ENCODE data around the gene PRR7. TPM values are rescaled to one million over a fixed set of nuclear protein-coding genes. Genes with fewer than 3 reads are reported as not detected.

Gene PRR7
- total RNA-seq, 2 experiments from 2014 or later = 9.8 to 11.6 TPM

GRCh38 chr5:177454397-177455035 is 7.9 kb downstream of the PRR7 start:
- Mint-ChIP-seq H3K27me3 (ENCODE audit: low read depth) (peaks cover 3% of the 10 kb centered on the region), H3K27ac (peak overlapping the region; percentile 75), H3K36me3 (ENCODE audit: low read depth) (peaks cover 7% of the 10 kb centered on the region), H3K4me1 (ENCODE audit: low read depth) (peaks cover 30% of the 10 kb centered on the region), H3K9me3 (ENCODE audit: insufficient read depth) (no peaks in the 10 kb centered on the region), H3K4me3 (peak overlapping the region; percentile 78)
- ATAC-seq = peak; percentile 50
- ChIA-PET CTCF (interaction anchor here (0.6 to 8.6 kb wide), 35 partner anchors 9 to 917 kb away, joined by 3 to 337 read pairs (median 8); partner anchors contain the start of genes DDX41, F12, GRK6 and LMAN2), POLR2A (interaction anchor here (1.0 to 19.4 kb wide), 11 partner anchors 9 to 145 kb away, joined by 3 to 245 read pairs (median 5); partner anchors contain the start of genes GRK6 and PRR7)
- DNase-seq = peak; percentile 94

- Mint-ChIP-seq H3K4me3 (peak overlapping the region; percentile 76), H3K27ac (peak overlapping the region; percentile 75), H3K4me1 (ENCODE audit: low read depth) (peaks cover 32% of the 10 kb centered on the region), H3K27me3 (ENCODE audit: low read depth) (peaks cover 3% of the 10 kb centered on the region), H3K36me3 (ENCODE audit: low read depth) (peaks cover 7% of the 10 kb centered on the region), H3K9me3 (ENCODE audit: insufficient read depth) (no peaks in the 10 kb centered on the region)
- peak; percentile 94 for DNase-seq
- POLR2A ChIA-PET = interaction anchor here (0.6 to 19.4 kb wide), 12 partner anchors 8 to 146 kb away, joined by 3 to 245 read pairs (median 4); partner anchors contain the start of genes GRK6 and PRR7
- CTCF ChIA-PET = interaction anchor here (0.6 to 8.6 kb wide), 38 partner anchors 9 to 918 kb away, joined by 3 to 337 read pairs (median 8); partner anchors contain the start of genes F12, GRK6, LMAN2 and PDLIM7
- ATAC-seq = peak; percentile 72
Observed at GRCh38 chr5:177455036-177455660, 8.5 kb downstream of the PRR7 start.

DNA sequence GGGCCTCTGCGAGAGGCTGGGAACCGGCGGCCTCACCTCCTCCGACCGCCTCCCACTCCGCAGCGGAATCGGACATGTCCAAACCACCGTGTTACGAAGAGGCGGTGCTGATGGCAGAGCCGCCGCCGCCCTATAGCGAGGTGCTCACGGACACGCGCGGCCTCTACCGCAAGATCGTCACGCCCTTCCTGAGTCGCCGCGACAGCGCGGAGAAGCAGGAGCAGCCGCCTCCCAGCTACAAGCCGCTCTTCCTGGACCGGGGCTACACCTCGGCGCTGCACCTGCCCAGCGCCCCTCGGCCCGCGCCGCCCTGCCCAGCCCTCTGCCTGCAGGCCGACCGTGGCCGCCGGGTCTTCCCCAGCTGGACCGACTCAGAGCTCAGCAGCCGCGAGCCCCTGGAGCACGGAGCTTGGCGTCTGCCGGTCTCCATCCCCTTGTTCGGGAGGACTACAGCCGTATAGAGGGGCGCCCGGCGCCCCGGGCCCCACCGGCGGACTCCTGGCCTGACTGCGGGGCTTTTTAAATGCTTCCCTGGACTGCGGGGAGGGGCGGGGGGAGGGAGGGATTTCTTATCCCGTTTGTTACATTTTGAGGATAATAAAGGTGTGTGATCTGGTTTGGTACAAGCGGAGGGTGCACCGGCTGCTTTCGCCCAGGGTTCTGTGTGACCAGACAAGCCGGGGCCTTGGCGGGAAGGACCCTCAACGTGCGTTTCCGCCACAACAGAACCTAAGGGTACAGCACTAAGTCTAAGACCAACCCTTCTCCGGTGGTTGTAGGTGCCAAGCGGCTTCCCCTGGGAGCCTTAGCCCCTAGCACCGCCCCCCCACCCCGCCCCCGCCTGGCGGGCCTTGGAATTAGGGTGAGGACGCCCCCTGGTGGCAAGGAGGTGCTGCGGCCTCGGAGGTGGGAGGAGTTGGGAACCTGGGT is 9.3 kb downstream of the PRR7 start:
- ChIA-PET POLR2A (interaction anchor here (0.6 to 19.4 kb wide), 12 partner anchors 7 to 146 kb away, joined by 3 to 245 read pairs (median 4); partner anchors contain the start of genes GRK6 and PRR7), CTCF (interaction anchor here (0.6 to 8.6 kb wide), 40 partner anchors 9 to 343 kb away, joined by 3 to 337 read pairs (median 10); partner anchors contain the start of genes F12, GRK6, LMAN2 and PDLIM7)
- peaks cover 32% of the 10 kb centered on the region for H3K4me1 Mint-ChIP-seq (ENCODE audit: low read depth)
- peak overlapping the region; percentile 86 for H3K27ac Mint-ChIP-seq
- ATAC-seq (peak; percentile 37), DNase-seq (peak; percentile 96)
- H3K9me3 Mint-ChIP-seq (ENCODE audit: insufficient read depth) = no peaks in the 10 kb centered on the region
- H3K36me3 Mint-ChIP-seq (ENCODE audit: low read depth) = peaks cover 9% of the 10 kb centered on the region
- peak overlapping the region; percentile 76 for H3K4me3 Mint-ChIP-seq
- H3K27me3 Mint-ChIP-seq (ENCODE audit: low read depth) = peaks cover 3% of the 10 kb centered on the region

DNA sequence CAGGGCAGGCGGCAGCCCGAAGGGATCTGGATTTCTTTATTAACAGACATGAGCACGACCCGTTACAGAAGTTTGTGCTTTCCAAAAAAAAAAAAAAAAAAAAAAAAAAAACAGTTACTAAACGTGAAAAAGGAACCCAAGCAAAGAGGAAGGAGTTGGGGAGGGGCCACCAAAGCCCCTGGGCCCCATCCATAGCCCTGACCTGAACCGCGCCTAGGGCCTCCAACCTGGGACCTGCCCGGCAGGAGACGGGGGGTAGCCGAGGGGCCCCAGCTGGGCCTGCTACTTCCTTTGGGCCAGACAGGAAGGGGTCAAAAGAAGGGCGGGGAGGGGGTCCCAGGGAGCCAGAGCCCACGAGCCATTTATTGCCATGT is 10.0 kb downstream of the PRR7 start:
- peaks cover 36% of the 10 kb centered on the region for H3K4me1 Mint-ChIP-seq (ENCODE audit: low read depth)
- DNase-seq = no peak
- H3K36me3 Mint-ChIP-seq (ENCODE audit: low read depth) = peaks cover 12% of the 10 kb centered on the region
- H3K27ac Mint-ChIP-seq = peak overlapping the region; percentile 86
- no peaks in the 10 kb centered on the region for H3K9me3 Mint-ChIP-seq (ENCODE audit: insufficient read depth)
- CTCF ChIA-PET = interaction anchor here (0.7 to 8.6 kb wide), 24 partner anchors 8 to 343 kb away, joined by 3 to 337 read pairs (median 8); partner anchors contain the start of genes LMAN2, PDLIM7 and PFN3
- peaks cover 3% of the 10 kb centered on the region for H3K27me3 Mint-ChIP-seq (ENCODE audit: low read depth)
- peak overlapping the region; percentile 76 for H3K4me3 Mint-ChIP-seq
- POLR2A ChIA-PET = interaction anchor here (7.2 kb wide), 1 partner anchor 53 kb away, joined by 54 read pairs; no protein-coding TSS in a partner anchor
- ATAC-seq = no peak

- CTCF ChIA-PET = interaction anchor here (0.7 to 8.6 kb wide), 34 partner anchors 9 to 344 kb away, joined by 3 to 337 read pairs (median 7); partner anchors contain the start of genes LMAN2, PDLIM7 and PFN3
Observed at GRCh38 chr5:177456976-177457851, 10.6 kb downstream of the PRR7 start.

DNA sequence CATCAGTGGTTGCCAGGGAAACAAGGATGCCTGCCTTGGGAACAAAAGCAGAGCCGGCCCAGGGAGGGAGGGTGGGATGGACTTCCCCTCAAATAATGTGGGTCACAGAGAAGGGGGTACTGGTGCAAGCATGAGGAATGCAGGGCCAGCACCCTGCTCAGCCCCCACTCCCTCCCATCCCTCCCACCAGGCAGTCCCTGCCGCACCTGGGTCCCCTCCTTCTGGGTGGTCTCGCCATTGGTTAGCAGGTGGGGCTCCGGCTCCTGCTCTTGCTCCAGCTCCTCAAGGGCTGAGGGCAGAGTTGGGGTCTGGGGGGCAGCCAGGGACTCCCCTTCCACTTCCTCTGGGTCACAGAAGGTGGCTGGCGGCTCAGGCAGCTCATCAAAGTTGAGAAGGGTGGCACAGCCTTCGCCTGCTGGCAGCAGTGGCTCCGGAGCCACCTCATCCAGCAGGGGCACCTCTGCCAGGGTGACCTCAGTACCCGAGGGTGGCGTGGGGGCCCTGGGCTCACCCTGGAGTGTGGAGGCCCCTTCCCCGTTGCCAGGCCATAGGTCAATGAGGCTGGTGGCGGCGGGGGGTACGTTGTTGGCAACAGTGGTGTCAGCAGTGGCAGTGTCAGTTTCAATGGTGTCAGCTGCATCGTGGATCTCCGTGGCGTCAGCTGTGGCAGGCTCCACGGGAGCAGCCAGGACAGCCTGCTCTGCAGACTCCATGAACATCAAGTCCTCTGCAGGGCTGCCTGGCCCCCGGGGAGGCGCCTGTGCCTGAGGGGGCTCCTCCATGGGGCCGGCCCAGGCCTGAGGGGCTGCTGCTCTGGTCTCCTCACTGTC is 11.5 kb downstream of the PRR7 start:
- H3K36me3 Mint-ChIP-seq (ENCODE audit: low read depth) = peaks cover 14% of the 10 kb centered on the region
- ChIA-PET POLR2A (interaction anchor here (1.0 to 7.2 kb wide), 4 partner anchors 10 to 55 kb away, joined by 3 to 54 read pairs (median 4); no protein-coding TSS in a partner anchor), CTCF (interaction anchor here (0.8 to 8.6 kb wide), 28 partner anchors 8 to 156 kb away, joined by 3 to 337 read pairs (median 7); partner anchors contain the start of genes LMAN2, PDLIM7 and PFN3)
- H3K9me3 Mint-ChIP-seq (ENCODE audit: insufficient read depth) = no peaks in the 10 kb centered on the region
- H3K27ac Mint-ChIP-seq = no peak overlapping the region
- DNase-seq = no peak
- H3K4me3 Mint-ChIP-seq = no peak overlapping the region
- peaks cover 2% of the 10 kb centered on the region for H3K27me3 Mint-ChIP-seq (ENCODE audit: low read depth)
- ATAC-seq = no peak
- peaks cover 46% of the 10 kb centered on the region for H3K4me1 Mint-ChIP-seq (ENCODE audit: low read depth)

More at GRCh38 chr5:177456976-177457851, 10.6 kb downstream of the PRR7 start:
- ATAC-seq = peak; percentile 11
- Mint-ChIP-seq H3K36me3 (ENCODE audit: low read depth) (peaks cover 14% of the 10 kb centered on the region), H3K4me3 (peak overlapping the region; percentile 49), H3K9me3 (ENCODE audit: insufficient read depth) (no peaks in the 10 kb centered on the region), H3K4me1 (ENCODE audit: low read depth) (peaks cover 39% of the 10 kb centered on the region), H3K27me3 (ENCODE audit: low read depth) (peaks cover 3% of the 10 kb centered on the region), H3K27ac (peak overlapping the region; percentile 61)
- DNase-seq = peak; percentile 74
- POLR2A ChIA-PET = interaction anchor here (1.0 to 7.2 kb wide), 3 partner anchors 12 to 54 kb away, joined by 4 to 54 read pairs (median 4); no protein-coding TSS in a partner anchor

DNA sequence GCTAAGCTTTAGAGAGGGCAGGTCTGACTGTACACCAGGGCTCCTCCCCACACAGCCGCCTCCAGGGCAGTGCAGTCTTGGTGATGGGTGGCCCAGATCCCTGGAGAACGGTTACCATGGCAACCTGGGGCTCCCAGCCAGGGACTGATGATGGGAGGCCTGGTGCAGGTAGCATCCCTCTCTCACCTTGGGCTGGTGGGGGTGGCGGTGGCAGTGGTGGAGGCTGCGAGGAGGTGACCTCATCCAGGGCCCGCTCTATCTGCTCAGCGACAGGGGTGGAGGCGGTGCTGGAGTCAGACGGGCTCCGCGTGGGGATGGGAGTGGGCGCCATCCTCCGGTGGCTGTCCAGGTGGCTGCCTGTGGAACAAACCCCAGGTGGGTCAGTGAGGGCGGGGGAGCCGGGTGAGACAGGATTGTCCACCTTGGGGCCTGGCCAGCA is 12.3 kb downstream of the PRR7 start:
- POLR2A ChIA-PET = interaction anchor here (1.1 to 7.2 kb wide), 2 partner anchors 11 to 56 kb away, joined by 3 to 54 read pairs; no protein-coding TSS in a partner anchor
- no peak overlapping the region for H3K4me3 Mint-ChIP-seq
- DNase-seq (no peak), ATAC-seq (no peak)
- no peak overlapping the region for H3K27ac Mint-ChIP-seq
- peaks cover 21% of the 10 kb centered on the region for H3K36me3 Mint-ChIP-seq (ENCODE audit: low read depth)
- H3K27me3 Mint-ChIP-seq (ENCODE audit: low read depth) = no peaks in the 10 kb centered on the region
- H3K4me1 Mint-ChIP-seq (ENCODE audit: low read depth) = peaks cover 44% of the 10 kb centered on the region
- H3K9me3 Mint-ChIP-seq (ENCODE audit: insufficient read depth) = no peaks in the 10 kb centered on the region
- CTCF ChIA-PET = interaction anchor here (1.5 to 8.6 kb wide), 3 partner anchors 43 to 69 kb away, joined by 3 to 337 read pairs (median 76); partner anchors contain the start of gene PFN3

- Mint-ChIP-seq H3K27me3 (ENCODE audit: low read depth) (no peaks in the 10 kb centered on the region), H3K36me3 (ENCODE audit: low read depth) (peaks cover 21% of the 10 kb centered on the region), H3K9me3 (ENCODE audit: insufficient read depth) (no peaks in the 10 kb centered on the region), H3K4me3 (no peak overlapping the region), H3K27ac (no peak overlapping the region), H3K4me1 (ENCODE audit: low read depth) (peaks cover 42% of the 10 kb centered on the region)
- ATAC-seq (no peak), DNase-seq (no peak)
- CTCF ChIA-PET = interaction anchor here (1.4 to 8.6 kb wide), 3 partner anchors 42 to 70 kb away, joined by 3 to 337 read pairs (median 4); partner anchors contain the start of gene PFN3
- POLR2A ChIA-PET = interaction anchor here (1.1 kb wide), 1 partner anchor 11 kb away, joined by 3 read pairs; no protein-coding TSS in a partner anchor
Observed at GRCh38 chr5:177459357-177459756, 12.7 kb downstream of the PRR7 start.

DNA sequence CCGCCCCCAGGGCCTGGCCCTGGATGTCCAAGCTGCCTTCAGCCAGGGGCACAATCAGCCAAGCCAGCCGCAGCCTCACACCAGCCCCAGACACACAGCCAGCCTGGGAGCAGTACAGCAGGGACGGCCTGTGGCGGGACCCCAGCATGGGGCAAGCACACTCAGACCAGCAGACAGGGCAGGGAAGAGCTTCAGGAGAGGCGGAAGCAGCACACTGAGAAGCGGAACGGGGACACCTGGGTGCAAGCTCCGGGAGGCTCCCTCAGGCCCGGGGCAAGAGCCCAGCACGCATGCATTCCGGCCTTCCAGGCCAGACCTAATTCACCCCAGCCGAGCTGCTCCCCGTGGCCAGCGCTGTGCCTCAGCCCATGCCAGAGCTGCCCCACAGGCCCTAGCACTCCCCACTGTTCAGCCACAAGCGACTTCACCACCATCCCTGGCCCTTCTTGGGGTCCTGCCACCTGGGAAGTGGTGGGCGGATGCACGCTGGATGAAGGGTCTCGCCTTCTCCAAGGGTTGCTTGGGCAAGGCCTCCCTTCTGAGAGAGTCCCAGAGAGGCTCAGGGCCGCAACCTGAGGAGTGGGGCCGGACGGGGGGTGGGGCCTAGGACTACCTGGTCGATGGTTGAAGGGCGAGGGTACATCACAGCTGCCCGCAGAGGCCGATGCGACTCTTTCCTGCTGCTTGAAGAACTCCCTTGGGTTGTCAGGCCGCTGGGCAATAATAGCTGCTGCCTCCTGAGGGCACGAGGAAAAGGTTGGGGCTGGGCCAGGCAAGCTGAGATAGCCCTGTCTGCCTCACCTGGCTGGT is 13.4 kb downstream of the PRR7 start:
- CTCF ChIA-PET = interaction anchor here (0.7 to 8.6 kb wide), 5 partner anchors 42 to 91 kb away, joined by 3 to 337 read pairs (median 4); partner anchors contain the start of gene PFN3
- Mint-ChIP-seq H3K36me3 (ENCODE audit: low read depth) (peaks cover 21% of the 10 kb centered on the region), H3K4me1 (ENCODE audit: low read depth) (peaks cover 42% of the 10 kb centered on the region), H3K27ac (no peak overlapping the region), H3K4me3 (no peak overlapping the region), H3K27me3 (ENCODE audit: low read depth) (no peaks in the 10 kb centered on the region), H3K9me3 (ENCODE audit: insufficient read depth) (no peaks in the 10 kb centered on the region)
- no peak for DNase-seq
- no peak for ATAC-seq
- POLR2A ChIA-PET = interaction anchor here (1.0 kb wide), 1 partner anchor 32 kb away, joined by 3 read pairs; no protein-coding TSS in a partner anchor
